RWPE1 (cell line): ENCODE results near the gene DOK6.

Experiments
- CTCF ChIA-PET: fragments of 350-600 bp; sonication (Branson Sonifier 250); formaldehyde crosslinking; extraction: SDS; loops from one replicate; lab custom pipeline; 2021; lab: Yijun Ruan, JAX
- POLR2A ChIA-PET: fragments of 400-600 bp; formaldehyde crosslinking; extraction: SDS; loops from one replicate; lab custom pipeline; 2020; ENCODE audit warnings: antibody characterized with exemption; ENCODE audit not compliant: low non-redundant PET; lab: Yijun Ruan, JAX
- DNase-seq: peaks from one replicate; pipeline ENCODE4 v3.0.0; 2012; ENCODE audit warnings: low spot score
- H3K27ac ChIP-seq: fragments of 450-650 bp; 2 replicates; pipeline ENCODE4 v1.5.1; 2017
- TF ChIP-seq, protein P1 (sequence below): fragments of 450-650 bp; conservative IDR thresholded peaks from 2 replicates; pipeline ENCODE4 v1.5.1; 2017; ENCODE audit warnings: low read depth, mild to moderate bottlenecking

The DOK6 gene

DNA sequence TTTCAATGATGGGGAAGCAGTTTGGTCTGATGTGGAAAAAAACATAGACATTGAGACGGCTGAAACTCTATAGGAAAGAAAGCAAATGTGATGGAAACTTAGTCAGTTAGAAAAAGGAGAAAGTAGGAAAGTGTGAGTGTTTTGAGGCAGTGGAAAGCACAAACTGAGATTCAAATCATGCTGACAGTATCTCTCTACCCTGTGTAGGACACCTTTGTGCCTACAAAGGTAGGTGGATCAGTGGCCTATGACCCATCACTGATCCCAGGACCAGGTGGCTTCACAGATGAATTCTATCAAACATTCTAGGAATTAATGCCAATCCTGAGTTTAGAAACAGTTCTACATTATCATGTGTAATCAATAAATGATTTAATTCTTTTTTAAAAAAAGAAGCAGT is 489.9 kb downstream of the DOK6 start:
- no peak for DNase-seq
- CTCF ChIA-PET = no interaction called here
- TF ChIP-seq, protein P1, sequence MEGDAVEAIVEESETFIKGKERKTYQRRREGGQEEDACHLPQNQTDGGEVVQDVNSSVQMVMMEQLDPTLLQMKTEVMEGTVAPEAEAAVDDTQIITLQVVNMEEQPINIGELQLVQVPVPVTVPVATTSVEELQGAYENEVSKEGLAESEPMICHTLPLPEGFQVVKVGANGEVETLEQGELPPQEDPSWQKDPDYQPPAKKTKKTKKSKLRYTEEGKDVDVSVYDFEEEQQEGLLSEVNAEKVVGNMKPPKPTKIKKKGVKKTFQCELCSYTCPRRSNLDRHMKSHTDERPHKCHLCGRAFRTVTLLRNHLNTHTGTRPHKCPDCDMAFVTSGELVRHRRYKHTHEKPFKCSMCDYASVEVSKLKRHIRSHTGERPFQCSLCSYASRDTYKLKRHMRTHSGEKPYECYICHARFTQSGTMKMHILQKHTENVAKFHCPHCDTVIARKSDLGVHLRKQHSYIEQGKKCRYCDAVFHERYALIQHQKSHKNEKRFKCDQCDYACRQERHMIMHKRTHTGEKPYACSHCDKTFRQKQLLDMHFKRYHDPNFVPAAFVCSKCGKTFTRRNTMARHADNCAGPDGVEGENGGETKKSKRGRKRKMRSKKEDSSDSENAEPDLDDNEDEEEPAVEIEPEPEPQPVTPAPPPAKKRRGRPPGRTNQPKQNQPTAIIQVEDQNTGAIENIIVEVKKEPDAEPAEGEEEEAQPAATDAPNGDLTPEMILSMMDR = no peak
- POLR2A ChIA-PET = no interaction called here
- no peak overlapping the region for H3K27ac ChIP-seq

DNA sequence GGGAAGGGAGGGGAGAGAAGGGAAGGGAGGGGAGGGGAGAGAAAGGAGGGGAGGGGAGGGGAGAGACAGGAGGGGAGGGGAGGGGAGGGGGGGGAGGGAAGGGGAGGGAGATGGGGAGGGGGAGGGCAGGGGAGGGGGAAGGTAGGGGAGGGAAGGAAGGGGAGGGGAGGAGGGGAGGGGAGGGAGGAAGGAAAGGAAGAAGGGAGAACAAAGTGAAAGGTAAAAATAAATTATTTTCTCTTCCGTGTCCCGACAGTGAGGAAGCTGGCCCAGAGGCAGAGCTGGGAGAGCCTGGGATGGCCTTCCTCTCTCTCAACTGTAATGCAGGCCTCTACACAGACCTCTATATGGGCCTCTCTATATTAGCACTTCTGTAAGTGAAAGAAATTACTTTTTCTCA is 493.8 kb downstream of the DOK6 start:
- ChIA-PET POLR2A (no interaction called here), CTCF (no interaction called here)
- H3K27ac ChIP-seq = no peak overlapping the region
- DNase-seq = no peak
- TF ChIP-seq, protein P1 = no peak

DNA sequence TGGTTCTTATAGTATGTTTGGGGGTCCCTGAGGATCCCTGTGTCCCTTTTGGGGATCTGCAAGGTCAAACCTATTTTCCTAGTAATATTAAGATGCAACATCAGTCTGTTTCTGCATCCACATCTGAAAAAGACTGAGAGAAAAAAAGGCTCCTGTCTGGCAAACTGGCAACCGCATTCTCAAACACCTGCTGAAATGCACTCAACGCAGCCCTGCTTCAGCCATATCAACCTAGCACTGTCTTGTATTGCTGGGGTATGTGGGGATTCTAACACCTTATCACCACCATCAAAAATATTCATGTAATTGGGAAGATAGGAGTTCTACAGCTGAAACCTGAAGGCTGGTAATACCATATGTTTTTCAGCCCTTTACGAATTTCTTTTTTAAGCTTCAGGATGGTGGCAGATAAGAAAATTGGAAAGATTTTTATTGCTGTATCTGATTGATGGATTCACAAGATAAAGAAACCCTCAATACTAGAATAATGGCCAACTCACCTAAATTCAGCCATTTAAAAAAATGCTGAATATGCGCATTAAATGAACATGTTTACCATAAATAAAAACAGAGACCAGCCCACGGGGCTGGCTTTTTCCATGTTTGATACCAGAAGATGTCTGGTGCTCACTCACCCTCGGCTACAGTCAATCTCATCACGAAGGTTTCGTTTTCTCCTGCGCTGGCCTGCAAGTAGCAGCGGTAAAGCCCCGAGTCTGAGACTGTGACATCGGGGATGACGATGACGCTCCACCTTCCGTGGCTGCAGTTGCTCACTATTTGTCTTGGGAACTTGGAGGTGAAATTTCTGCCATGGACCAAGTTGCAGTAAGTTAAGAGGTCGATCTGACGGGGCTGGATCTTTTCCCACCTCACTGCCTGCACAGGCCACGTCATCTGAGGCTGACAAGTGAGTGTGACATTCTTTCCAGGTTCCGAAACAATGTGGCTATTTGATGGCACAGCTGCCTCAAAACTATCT is 494.7 kb downstream of the DOK6 start:
- CTCF ChIA-PET = no interaction called here
- TF ChIP-seq, protein P1 = no peak
- POLR2A ChIA-PET = no interaction called here

GRCh38 chr18:69897397-69898108 is 496.9 kb downstream of the DOK6 start:
- POLR2A ChIA-PET = no interaction called here
- TF ChIP-seq, protein P1 = no peak
- CTCF ChIA-PET = no interaction called here
- H3K27ac ChIP-seq = no peak overlapping the region
- DNase-seq = no peak

More for the DNA sequence above, 494.7 kb downstream of the DOK6 start:
- no peak for DNase-seq
- H3K27ac ChIP-seq = no peak overlapping the region

GRCh38 chr18:69898241-69898861 is 497.7 kb downstream of the DOK6 start:
- TF ChIP-seq, protein P1 = no peak
- no peak overlapping the region for H3K27ac ChIP-seq
- no peak for DNase-seq
- ChIA-PET POLR2A (no interaction called here), CTCF (no interaction called here)
